Activated effector memory CD4-positive, alpha-beta T cell treated with anti-CD3 and anti-CD28 coated beads, Interleukin-2, amount 50 U/mL, for 16 hours (primary cell): ENCODE measurements around the gene IL5RA.

Source experiments
- DNase-seq: peaks from one replicate; pipeline ENCODE4 v3.0.0-alpha.2; 2020

IL5RA gene

GRCh38 chr3:3110299-3110630, at the start of gene IL5RA:
TSS of gene IL5RA (minus strand) at chr3:3110374. CDS start at chr3:3104984, 5,390 bp downstream.
- DNase-seq, result no peak

GRCh38 chr3:3157484-3157883, 47.3 kb upstream of the IL5RA start:
- no peak for DNase-seq

GRCh38 chr3:3154879-3155610, 44.9 kb upstream of the IL5RA start:
- DNase-seq, result no peak

DNA sequence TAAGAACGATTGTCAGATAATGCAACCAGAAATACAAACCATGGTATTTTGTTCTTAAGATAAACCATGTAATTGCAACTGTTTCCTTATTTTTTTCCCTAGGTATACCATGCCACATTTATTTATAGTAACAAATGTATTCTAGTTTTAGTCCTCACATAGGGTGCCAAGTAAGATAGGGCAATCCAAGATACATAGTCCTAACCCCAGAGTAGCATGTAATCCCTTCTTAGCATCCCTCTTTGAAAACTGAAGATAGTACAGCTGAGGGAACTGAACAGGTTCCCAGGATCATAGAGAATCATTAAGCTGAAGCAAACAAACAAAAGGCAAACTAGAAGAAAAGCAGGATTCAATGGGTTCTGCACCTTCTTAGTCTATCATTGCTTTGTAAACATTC, 41.3 kb upstream of the IL5RA start:
- no peak for DNase-seq

DNA sequence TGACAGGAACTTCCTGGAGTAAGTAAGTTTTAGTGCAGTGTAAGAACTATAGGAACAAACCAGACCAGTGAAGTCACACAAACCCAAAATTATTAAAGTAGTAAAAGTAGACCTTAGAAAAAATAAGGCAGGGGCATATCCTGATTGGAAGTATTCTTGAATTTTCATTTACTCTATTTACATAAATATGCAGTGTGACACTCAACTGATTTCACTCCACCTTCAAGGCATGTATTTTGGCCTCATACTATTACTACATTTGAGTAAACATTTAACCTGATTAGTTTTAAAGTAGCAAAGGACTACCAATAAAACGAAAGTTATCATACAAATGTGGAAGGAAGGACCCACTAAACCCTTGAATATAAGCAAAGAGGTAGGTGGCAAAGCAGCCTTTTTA, 39.4 kb upstream of the IL5RA start:
- DNase-seq, result no peak

GRCh38 chr3:3145831-3146230, 35.7 kb upstream of the IL5RA start:
- DNase-seq, result no peak

DNA sequence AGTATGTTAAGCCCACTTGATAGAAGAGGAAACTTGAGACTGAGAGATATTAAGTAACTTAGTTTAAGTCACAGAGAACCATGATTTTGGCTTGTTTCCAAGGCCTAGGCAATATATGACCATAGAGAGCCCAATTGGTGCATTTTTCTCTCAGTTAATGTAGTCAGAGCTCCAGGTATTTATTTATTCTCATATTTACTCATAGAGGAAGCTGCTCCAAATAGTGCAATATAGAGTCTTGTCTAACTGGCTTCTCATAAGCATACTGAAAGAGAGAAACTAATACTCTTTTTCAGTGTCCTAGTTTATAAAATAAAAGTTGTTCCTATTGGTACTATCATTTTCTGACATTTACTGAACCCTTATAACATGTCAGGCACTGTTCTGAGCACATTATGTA, 31.8 kb upstream of the IL5RA start:
- no peak for DNase-seq

DNA sequence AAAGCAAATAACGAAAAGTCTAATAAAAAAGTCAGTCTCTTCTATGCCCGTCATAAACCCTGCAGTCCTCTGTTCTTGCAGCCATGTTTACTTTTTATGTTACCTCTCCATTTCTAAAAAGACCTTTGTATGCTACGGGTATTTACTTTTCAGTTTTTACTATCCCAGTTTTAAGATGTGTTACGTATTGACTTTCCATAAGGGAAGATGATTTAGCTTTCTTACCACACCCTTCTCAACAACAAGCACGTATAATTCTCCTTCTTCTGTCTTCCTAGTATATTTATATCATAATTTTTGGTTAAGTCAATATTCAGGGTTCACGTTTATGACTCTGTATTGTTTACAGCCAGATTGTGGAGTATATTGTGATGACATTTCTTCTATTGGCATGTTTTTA, 27.4 kb upstream of the IL5RA start:
- DNase-seq, result no peak

DNA sequence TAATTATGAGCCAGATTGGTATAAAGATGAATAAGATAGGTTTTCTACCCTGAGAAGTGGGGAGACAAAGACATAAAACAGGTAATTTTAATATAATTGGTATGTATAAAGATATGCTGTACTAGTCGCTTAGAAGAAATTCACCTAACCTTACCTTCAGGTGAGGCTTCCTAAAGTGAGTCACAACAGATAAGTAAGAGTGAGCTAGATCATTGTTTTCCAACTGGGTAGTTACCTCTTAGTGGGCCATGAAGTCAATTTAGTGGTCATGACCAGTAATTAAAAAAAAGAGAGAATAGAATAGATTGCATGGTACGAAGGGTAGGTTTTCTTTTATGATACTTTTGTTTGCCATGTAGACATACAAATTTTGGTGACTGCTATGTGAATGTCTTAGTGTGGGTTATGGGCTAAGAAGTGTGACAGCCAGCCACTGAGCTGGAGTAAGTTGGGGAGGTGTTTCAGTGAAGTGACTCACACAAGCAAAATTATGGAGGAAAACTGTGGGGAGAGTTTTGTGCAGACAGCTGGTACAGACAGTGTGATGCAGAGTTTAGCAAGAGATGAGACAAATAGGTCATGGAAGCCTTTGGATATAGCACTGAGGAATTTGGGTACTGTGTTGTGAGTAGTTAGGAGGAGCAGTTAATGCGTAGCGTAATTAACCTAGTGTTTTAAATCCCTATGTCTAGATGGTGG, 24.7 kb upstream of the IL5RA start:
- DNase-seq, result no peak

GRCh38 chr3:3133500-3133899, 23.3 kb upstream of the IL5RA start:
- no peak for DNase-seq

- no peak for DNase-seq
Observed at GRCh38 chr3:3129579-3129978, 19.4 kb upstream of the IL5RA start.

DNA sequence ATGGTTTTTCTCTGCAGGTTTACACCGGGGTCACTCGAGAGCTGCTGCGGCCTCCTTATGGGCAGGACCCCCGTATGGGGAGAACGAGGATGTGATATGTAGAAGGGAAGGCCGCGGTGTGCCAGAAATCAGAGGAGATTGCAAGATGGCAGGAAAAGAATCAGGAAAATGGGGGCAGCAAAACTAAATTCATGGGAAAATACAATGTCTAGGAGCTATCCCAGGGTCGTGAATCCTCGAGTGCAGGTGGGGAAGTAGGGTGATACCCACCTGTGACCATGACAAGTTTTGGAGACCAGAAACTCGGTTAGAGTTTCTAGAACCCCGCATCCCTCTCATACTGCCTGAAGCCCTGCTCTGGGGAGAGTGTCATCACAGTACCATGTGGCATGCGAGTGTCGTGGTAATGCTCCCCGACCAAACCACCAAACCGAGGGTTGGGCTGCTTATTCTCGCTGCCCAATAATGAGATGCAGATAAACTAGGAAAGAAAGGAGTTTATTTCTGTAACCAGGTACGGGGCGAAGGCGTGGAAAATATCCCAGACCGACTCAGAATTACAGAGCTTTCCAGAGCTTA, 17.3 kb upstream of the IL5RA start:
- DNase-seq, result peak; percentile 75

DNA sequence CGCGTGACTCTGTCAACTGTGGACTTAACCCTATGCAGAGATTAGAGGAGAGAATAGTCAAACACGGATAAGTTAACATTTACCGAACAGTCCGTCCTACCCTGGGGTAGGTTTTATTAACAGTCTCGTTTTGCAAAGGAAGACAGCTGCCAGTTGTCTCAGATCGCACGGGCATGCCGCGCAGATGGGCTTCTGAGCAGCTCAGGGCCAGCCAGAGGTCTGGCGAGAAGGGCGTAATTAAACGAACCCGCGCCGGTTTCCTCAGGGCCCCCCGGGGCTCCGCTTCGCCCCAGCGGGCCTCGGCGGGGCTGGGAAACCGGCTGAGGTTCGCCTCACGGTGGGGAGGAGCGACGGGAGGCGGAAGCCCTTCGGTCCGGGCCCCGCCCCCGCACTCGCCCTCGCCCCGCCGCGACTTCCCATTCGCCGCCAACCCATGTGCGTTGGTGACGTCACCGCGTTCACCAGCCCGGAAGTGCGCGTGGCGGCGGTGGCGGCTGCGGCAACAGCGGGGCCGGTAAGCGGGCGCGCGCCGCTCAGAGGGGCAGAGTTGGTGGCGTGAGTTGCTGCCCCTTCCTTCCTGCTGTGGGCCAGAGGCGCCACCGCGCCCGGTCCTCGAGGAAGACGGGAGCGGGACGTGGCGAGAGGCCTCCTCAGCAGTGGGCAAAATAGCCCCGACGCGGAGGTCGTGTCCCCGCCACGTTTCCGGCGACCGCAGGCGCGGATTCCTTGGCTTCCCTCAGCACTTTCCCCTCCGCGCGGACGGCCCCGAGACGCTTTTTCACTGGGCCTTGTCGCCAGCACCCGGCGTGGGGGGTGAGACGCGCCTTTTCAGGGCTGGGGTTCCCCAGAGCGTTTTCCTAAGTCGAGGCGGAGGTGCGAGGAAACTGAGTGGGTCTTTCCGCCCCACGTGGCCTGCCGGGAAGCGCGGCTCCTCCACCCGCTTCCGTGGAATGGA, 16.6 kb upstream of the IL5RA start, which contains the start of gene TRNT1:
Gene TRNT1 (plus strand): TSS at position 464 of the 955 bp plus-strand sequence. CDS start 2,101 bp downstream, outside the sequence.
- DNase-seq, result peak; percentile 98

- no peak for DNase-seq
Observed at GRCh38 chr3:3125977-3126376, 15.8 kb upstream of the IL5RA start.

- DNase-seq, result no peak
Observed at GRCh38 chr3:3119393-3119851, 9.2 kb upstream of the IL5RA start.

DNA sequence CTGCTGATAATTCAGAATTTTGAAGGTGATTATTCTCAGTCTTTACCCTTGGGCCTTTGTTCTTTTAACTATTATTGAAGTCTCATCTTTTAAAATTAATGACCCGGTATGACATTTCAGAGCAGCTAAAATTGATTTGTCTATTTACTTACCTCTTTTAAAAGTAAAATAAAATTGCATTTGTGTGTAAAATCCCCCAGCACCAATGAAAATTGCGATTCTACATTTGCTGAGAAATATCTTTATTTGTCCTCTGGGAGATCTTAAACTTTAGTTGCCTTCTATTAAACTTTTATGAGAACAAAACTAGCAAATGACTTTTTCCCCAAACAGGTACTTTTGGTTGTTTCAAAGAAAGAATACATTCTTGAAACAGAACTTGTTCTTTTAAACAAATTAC, 7.5 kb upstream of the IL5RA start:
- DNase-seq, result no peak

GRCh38 chr3:3113042-3113709, 3.0 kb upstream of the IL5RA start:
- no peak for DNase-seq

- no peak for DNase-seq
Observed at GRCh38 chr3:3110749-3111361, 681 bp upstream of the IL5RA start.

- no peak for DNase-seq
Observed at GRCh38 chr3:3109407-3110298, 521 bp downstream of the IL5RA start.

DNA sequence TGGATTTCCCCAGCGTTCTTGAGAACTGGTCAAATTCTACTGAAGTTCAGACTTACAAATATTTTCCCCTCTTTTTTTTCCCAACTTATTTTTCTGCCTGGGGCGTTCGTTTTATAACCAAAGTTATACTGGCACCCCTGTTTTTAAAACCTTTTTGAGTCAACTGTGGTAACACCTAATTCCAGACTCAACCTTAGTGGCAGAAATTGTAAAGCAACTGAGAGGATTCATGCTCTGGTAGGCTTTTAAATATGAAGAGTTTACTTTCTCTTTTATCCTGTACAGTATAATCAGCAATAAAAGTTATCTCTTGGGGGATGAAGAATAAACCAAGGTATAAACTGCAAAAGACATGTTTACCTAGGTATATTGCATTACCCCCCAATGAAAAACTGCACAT, 2.3 kb downstream of the IL5RA start:
- DNase-seq, result no peak

DNA sequence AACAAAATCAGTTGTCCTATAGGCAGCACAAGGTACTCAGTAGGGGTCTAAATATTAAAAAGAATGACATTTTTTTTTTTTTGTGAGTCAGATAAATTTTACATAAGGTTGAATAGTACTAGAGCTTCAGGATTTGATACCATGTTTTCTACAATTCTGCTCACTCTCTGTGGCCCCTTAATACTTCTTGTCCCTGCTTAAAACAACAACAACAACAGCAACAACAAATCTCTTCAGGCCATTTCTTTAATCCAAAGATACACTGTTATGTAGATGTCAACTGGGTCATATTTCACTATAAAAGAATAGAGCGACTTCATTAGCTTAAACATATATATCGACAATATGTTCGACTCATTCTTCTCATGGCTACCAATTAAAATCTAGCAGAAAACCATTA, 3.0 kb downstream of the IL5RA start:
- DNase-seq, result no peak
